ENCODE results near the gene CLDN7.

DNA sequence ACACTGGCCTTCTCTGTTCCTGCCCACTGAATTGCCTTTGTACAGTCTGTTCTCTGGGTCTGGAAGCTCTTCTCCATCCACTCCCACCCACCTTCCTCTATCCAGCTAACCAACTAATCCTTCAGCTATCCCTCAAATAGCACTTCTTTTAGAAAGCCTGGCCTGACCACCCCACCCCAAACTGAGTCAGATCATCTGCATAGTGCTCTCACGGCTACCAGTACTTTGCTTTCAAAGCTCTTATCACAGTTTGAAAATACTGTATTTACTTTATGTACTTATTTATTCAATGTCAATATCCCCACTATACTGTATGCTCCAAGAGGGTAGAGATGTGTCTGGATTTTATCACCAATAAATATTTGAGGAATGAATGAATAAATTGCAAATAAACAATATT is 4.5 kb upstream of the CLDN7 start:
- TF ChIP-seq, protein P1, sequence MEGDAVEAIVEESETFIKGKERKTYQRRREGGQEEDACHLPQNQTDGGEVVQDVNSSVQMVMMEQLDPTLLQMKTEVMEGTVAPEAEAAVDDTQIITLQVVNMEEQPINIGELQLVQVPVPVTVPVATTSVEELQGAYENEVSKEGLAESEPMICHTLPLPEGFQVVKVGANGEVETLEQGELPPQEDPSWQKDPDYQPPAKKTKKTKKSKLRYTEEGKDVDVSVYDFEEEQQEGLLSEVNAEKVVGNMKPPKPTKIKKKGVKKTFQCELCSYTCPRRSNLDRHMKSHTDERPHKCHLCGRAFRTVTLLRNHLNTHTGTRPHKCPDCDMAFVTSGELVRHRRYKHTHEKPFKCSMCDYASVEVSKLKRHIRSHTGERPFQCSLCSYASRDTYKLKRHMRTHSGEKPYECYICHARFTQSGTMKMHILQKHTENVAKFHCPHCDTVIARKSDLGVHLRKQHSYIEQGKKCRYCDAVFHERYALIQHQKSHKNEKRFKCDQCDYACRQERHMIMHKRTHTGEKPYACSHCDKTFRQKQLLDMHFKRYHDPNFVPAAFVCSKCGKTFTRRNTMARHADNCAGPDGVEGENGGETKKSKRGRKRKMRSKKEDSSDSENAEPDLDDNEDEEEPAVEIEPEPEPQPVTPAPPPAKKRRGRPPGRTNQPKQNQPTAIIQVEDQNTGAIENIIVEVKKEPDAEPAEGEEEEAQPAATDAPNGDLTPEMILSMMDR (conservative IDR thresholded peaks at IDR 0.05; ENCODE audit: low read length): no peak
- no peak for TF ChIP-seq EZH2phosphoT487 (IDR thresholded peaks at IDR 0.05; ENCODE audit: borderline replicate concordance)
